ENCODE results near the gene EPC1. TPM values are rescaled to one million over a fixed set of nuclear protein-coding genes. Genes with fewer than 3 reads are reported as not detected.

Gene EPC1
- polyA plus RNA-seq, 1 donor (not counting 4 experiments of a cell fraction or from before 2014, with no cell fraction given): 34.8 TPM

DNA sequence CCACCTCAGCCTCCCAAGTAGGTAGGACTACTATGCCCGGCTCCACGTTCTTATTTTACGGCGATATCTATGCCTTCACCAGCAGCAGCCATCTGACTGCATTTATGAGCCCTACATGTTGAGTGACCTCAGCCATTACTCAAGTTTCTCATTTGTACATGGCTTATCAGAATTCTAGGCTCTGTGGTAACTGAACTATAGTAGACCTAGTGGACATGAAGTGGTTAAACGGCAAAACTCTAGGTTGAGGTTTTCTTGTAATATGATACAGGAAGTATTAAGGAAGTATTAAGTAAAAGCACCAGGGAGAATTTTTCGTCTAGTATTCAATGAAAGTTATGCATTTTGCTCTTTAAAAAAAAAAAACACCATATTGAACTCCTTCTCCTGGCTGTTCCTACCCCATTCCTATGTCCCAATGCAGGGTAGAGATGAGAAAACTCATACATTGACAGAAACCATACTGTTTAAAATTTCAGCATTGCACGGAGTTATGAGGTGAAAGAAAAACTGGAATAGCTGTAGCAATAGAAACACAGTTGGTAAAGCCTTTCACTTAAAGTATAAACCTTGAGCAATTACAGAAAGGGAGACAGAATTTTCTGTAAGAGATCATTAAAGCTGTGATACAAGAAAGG lies 39.8 kb upstream of the EPC1 start:
- no peaks in the 10 kb centered on the region for H3K9me3 ChIP-seq (ENCODE audit: control insufficient read depth, low read depth, low read length)
- H3K4me2 ChIP-seq (ENCODE audit: control insufficient read depth, extremely low read depth, insufficient read depth, low read depth, low read length): no peak overlapping the region
- no peak overlapping the region for H3K9ac ChIP-seq (ENCODE audit: control insufficient read depth, extremely low read depth, insufficient read depth, low read length)
- H3K27me3 ChIP-seq (ENCODE audit: control insufficient read depth, extremely low read depth, insufficient read depth, low read length): no peaks in the 10 kb centered on the region
- TF ChIP-seq, protein P1, sequence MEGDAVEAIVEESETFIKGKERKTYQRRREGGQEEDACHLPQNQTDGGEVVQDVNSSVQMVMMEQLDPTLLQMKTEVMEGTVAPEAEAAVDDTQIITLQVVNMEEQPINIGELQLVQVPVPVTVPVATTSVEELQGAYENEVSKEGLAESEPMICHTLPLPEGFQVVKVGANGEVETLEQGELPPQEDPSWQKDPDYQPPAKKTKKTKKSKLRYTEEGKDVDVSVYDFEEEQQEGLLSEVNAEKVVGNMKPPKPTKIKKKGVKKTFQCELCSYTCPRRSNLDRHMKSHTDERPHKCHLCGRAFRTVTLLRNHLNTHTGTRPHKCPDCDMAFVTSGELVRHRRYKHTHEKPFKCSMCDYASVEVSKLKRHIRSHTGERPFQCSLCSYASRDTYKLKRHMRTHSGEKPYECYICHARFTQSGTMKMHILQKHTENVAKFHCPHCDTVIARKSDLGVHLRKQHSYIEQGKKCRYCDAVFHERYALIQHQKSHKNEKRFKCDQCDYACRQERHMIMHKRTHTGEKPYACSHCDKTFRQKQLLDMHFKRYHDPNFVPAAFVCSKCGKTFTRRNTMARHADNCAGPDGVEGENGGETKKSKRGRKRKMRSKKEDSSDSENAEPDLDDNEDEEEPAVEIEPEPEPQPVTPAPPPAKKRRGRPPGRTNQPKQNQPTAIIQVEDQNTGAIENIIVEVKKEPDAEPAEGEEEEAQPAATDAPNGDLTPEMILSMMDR (optimal IDR thresholded peaks at IDR 0.05 in 1 of 3, IDR thresholded peaks at IDR 0.05 in 1 of 3, conservative IDR thresholded peaks at IDR 0.05 in 1 of 3; ENCODE audit: extremely low read depth in 1 of 3, insufficient read depth in 2 of 3, low read length in 3 of 3): no peak
- TF ChIP-seq EZH2 (IDR thresholded peaks at IDR 0.05; ENCODE audit: low read length): no peak
- FAIRE-seq (no peak), DNase-seq (ENCODE audit: low read depth, low spot score) (no peak)
- dilution Hi-C loops (cut with MboI; ENCODE audit: extremely low pct_ligation_motif_present, low sequenced_read_pairs): no loop called here
- no peak overlapping the region for H2AFZ ChIP-seq (ENCODE audit: control insufficient read depth, low read length)
- no peaks in the 10 kb centered on the region for H4K20me1 ChIP-seq (ENCODE audit: control insufficient read depth, extremely low read depth, insufficient read depth, low read length)
- H3K27ac ChIP-seq (ENCODE audit: control insufficient read depth, insufficient read depth, low read length): no peak overlapping the region
- no peaks in the 10 kb centered on the region for H3K79me2 ChIP-seq (ENCODE audit: control insufficient read depth, insufficient read depth, low read length)
- no peak overlapping the region for H3K4me3 ChIP-seq (ENCODE audit: control insufficient read depth in 2 of 3, extremely low read depth in 1 of 3, insufficient read depth in 2 of 3, low read depth in 1 of 3, low read length in 3 of 3)
- no peaks in the 10 kb centered on the region for H3K4me1 ChIP-seq (ENCODE audit: control insufficient read depth, extremely low read depth, insufficient read depth, low read length)
- H3K36me3 ChIP-seq (ENCODE audit: control insufficient read depth in 2 of 2, extremely low read depth in 1 of 2, insufficient read depth in 2 of 2, low read length in 2 of 2): no peaks in the 10 kb centered on the region
- H3K9me1 ChIP-seq (ENCODE audit: control insufficient read depth, extremely low read depth, insufficient read depth, low read length): no peaks in the 10 kb centered on the region

DNA sequence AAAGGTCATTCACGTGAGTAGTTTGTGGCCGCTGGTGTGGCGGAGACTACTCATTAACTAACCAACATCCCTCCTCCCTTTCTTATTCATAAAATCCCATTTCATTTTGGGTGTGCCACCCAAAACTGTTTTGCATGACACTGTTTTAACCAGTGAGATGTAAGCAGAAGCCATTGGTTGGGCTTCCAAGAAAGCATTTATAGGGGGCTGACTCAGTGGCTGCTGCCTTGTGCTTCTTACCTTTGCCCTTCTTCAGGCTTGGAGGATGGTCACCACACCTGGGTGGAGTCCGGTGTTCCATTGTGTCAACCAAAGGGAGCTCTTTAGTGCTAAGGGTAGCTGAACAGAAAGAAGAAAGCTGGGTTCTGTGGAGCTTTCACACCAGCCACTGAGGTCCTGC lies 37.2 kb upstream of the EPC1 start:
- H3K79me2 ChIP-seq (ENCODE audit: control insufficient read depth, insufficient read depth, low read length): no peaks in the 10 kb centered on the region
- H3K9me3 ChIP-seq (ENCODE audit: control insufficient read depth, low read depth, low read length): no peaks in the 10 kb centered on the region
- no peak overlapping the region for H3K4me2 ChIP-seq (ENCODE audit: control insufficient read depth, extremely low read depth, insufficient read depth, low read depth, low read length)
- H3K4me3 ChIP-seq (ENCODE audit: control insufficient read depth in 2 of 3, extremely low read depth in 1 of 3, insufficient read depth in 2 of 3, low read depth in 1 of 3, low read length in 3 of 3): no peak overlapping the region
- no peaks in the 10 kb centered on the region for H3K9me1 ChIP-seq (ENCODE audit: control insufficient read depth, extremely low read depth, insufficient read depth, low read length)
- no peaks in the 10 kb centered on the region for H4K20me1 ChIP-seq (ENCODE audit: control insufficient read depth, extremely low read depth, insufficient read depth, low read length)
- peaks cover 2% of the 10 kb centered on the region for H3K4me1 ChIP-seq (ENCODE audit: control insufficient read depth, extremely low read depth, insufficient read depth, low read length)
- H2AFZ ChIP-seq (ENCODE audit: control insufficient read depth, low read length): no peak overlapping the region
- FAIRE-seq: no peak
- dilution Hi-C loops (cut with MboI; ENCODE audit: extremely low pct_ligation_motif_present, low sequenced_read_pairs): no loop called here
- H3K9ac ChIP-seq (ENCODE audit: control insufficient read depth, extremely low read depth, insufficient read depth, low read length): no peak overlapping the region
- no peaks in the 10 kb centered on the region for H3K36me3 ChIP-seq (ENCODE audit: control insufficient read depth in 2 of 2, extremely low read depth in 1 of 2, insufficient read depth in 2 of 2, low read length in 2 of 2)
- H3K27ac ChIP-seq (ENCODE audit: control insufficient read depth, insufficient read depth, low read length): no peak overlapping the region
- TF ChIP-seq, protein P1 (optimal IDR thresholded peaks at IDR 0.05 in 1 of 3, IDR thresholded peaks at IDR 0.05 in 1 of 3, conservative IDR thresholded peaks at IDR 0.05 in 1 of 3; ENCODE audit: extremely low read depth in 1 of 3, insufficient read depth in 2 of 3, low read length in 3 of 3): no peak
- no peak for TF ChIP-seq EZH2 (IDR thresholded peaks at IDR 0.05; ENCODE audit: low read length)
- no peaks in the 10 kb centered on the region for H3K27me3 ChIP-seq (ENCODE audit: control insufficient read depth, extremely low read depth, insufficient read depth, low read length)
- no peak for DNase-seq (ENCODE audit: low read depth, low spot score)
